GM12891 (cell line): ENCODE data around the gene C19orf38.

Source experiments
- DNase-seq: peaks from one replicate; pipeline ENCODE4 v3.0.0; 2011; ENCODE audit warnings: low spot score; ENCODE audit not compliant: insufficient read length
- FAIRE-seq: peaks from 2 replicates; lab custom pipeline; 2011; peaks lifted over from hg19 to GRCh38; lab: Jason Lieb, UNC
- PAX5 ChIP-seq: IDR thresholded peaks from 2 replicates; pipeline ENCODE4 v1.6.1; 2011; ENCODE audit warnings: low read length, moderate library complexity, mild to moderate bottlenecking; ENCODE audit not compliant: insufficient read depth, severe bottlenecking
- POLR2A ChIP-seq: IDR thresholded peaks from 2 replicates; pipeline ENCODE4 v1.6.1; 2011; ENCODE audit warnings: low read depth, low read length, control low read depth
- POLR2AphosphoS5 ChIP-seq: IDR thresholded peaks from 2 replicates; pipeline ENCODE4 v1.6.1; 2011; ENCODE audit warnings: low read depth, low read length, control low read depth
- POU2F2 ChIP-seq: IDR thresholded peaks from 2 replicates; pipeline ENCODE4 v1.6.1; 2011; ENCODE audit warnings: low read depth, mild to moderate bottlenecking, control low read depth, low read length, moderate library complexity
- SPI1 ChIP-seq: IDR thresholded peaks from 2 replicates; pipeline ENCODE4 v1.6.1; 2011; ENCODE audit warnings: low read depth, low read length, control low read depth
- TAF1 ChIP-seq: IDR thresholded peaks from 2 replicates; pipeline ENCODE4 v1.6.1; 2011; ENCODE audit warnings: low read depth, low read length, control low read depth

C19orf38 gene

DNA sequence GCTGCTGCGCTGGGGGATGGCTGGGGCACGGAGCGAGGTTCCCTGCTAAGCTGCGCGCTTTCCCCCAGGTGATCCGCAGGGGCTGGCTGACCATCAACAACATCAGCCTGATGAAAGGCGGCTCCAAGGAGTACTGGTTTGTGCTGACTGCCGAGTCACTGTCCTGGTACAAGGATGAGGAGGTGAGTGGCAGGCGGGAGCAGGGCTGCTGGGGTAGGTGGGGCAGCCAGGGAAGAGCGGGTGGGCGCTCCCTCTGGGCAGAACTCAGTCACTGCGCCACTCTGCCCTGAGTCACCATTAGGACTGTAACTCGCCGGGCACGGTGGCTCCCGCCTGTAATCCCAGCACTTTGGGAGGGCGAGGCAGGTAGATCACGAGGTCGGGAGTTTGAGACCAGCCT lies 36.0 kb upstream of the C19orf38 start:
- DNase-seq (no peak), FAIRE-seq (no peak)
- TF ChIP-seq PAX5 (no peak), POLR2A (no peak), POLR2AphosphoS5 (no peak), TAF1 (no peak), SPI1 (no peak)

DNA sequence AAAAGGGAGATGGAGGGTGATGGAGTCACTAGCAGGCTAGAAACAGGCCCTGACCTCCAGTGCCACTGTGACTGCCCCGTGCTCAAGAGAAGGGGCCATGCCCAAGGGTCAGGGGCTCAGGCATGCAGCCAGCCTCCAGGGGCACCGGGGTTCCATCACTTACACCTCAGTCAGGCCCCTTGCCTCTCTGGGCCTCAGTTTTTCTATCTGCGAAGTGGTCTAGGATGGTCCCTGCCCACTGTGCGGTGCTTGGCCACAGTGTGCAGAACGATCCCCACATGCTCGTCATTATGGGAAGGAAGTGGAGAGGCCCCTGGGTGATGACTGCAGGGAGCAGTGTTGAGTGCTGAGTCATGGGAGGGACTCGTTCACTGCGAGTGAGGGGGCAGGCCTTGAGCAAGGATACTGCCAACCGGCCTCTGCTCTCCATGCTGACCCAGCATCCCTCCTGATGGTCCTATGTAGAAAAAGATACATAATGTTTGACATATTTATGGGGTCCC lies 35.3 kb upstream of the C19orf38 start:
- peak; percentile 13 for FAIRE-seq
- DNase-seq: no peak
- TF ChIP-seq PAX5 (no peak), SPI1 (no peak), POLR2A (no peak), TAF1 (no peak), POU2F2 (no peak), POLR2AphosphoS5 (no peak)

DNA sequence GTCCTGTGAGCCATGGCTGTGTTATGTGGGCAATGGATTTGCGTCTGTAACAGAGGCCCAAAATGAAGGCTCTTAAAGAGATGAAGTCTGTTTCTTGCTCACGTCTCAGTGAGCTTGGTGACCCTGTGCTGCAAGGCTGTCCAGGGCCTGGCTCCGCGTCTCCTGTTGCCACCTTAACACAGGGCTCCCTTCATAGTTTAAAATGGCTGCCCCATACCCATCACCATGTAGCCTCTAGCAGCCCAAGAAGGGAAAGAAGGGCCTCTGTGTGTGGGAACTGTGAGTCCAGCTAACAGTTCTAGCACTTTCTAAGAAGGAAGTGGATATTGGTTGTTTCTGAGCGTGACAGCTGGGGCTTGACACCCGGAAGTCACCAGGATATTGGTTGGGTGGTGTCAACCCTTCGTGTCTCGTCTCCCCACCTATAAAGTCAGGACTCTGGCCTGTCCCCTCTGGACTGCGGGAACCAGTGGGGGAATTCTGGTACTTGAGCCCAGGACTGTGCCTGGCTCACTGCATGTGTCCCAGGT lies 33.1 kb upstream of the C19orf38 start:
- DNase-seq (no peak), FAIRE-seq (no peak)
- TF ChIP-seq POLR2AphosphoS5 (no peak), POU2F2 (no peak), SPI1 (no peak), PAX5 (no peak), POLR2A (no peak), TAF1 (no peak)

DNA sequence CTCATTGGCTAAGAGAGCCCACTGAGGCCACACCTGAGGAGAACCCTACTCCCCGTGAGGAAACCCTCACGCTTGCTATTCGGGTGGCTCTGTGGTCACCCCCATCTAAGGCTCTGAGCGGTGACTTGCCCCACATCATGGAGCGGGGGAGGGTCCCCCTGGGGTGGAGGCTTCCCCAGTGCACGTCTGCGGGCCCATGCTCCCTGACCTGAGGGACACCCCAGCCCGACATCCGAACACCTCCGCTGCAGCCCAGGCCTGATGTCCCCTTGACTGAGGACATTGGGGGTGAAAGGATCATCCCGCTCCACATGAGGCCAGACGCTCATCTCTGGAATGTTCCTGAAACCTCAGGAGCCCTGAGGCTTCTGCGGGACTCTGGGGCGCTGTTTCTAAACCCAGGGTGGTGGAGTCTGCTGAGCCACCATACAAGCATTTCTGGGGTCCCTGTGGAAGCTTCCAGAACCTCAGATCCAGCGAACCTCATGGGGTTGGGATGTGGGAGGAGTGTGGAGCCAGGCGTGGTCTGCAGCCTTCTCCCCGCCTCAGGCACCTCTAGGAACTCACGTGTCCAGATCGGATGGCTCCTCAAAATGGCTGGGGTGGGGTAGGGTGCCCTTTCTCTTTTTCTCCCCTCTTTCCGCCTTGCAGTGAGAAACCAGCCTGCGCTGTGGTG lies 32.1 kb upstream of the C19orf38 start:
- TF ChIP-seq PAX5 (no peak), TAF1 (no peak), POU2F2 (no peak), POLR2A (no peak), POLR2AphosphoS5 (no peak), SPI1 (no peak)
- FAIRE-seq (no peak), DNase-seq (no peak)

DNA sequence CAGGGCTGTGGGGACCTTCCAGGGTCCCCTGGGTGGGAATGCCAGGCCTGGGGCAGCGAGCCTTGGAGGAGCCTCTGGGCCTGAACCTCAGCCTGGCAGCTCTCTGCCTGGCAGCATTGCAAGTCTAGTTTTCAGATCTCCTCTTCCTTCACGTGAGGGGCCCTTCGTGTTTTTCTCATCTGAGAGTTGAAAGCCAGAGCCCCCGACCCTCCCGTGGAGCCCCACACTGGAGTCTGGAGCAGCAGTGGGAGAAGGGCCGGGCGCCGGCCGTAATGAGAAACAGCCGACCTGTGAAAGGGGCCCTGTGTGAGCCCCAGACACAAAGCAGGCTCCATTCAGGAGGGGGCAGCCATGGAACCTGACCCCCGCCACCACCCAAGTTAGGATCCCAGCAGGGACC lies 31.5 kb upstream of the C19orf38 start:
- DNase-seq: no peak
- TF ChIP-seq POU2F2 (no peak), POLR2A (no peak), PAX5 (no peak), SPI1 (no peak), TAF1 (no peak), POLR2AphosphoS5 (no peak)
- FAIRE-seq: no peak

DNA sequence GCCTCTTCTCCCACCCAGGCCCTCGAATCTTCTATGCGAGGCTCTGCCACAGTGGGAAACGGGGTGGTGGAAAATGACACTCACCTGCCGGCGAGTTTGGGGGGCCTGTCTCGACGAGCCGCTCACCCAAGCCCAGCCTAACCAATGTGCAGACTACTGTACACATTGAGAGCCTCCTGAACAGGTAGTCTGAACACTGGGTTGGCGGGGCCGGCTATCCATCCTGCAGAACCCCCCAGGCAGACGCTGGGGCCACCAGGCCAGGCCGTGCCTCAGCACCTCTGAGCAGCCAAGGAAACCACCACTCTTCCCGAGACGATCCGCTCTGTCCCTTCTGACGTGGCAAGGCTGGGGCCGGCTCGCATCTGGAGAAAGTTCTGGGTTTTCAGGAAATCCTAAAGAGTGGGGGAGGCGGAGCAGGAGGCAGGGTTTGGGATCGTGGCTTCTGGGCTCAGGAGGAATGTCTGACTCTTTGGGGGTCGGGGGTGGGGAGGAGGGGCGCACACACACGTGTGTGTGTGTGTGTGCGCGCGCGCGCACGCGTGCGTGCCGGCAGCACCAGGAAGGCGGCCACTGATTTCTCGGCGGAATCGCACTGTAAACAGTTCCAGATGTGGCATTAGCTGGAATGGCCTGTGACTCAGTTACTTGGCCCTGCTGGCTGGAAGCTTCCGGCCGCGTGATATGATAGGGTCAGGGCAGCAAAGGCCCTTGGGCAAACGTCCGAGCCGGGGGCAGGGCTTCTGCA lies 30.8 kb upstream of the C19orf38 start:
- no peak for TF ChIP-seq POLR2A
- TF ChIP-seq SPI1: no peak
- FAIRE-seq: no peak
- DNase-seq: no peak

DNA sequence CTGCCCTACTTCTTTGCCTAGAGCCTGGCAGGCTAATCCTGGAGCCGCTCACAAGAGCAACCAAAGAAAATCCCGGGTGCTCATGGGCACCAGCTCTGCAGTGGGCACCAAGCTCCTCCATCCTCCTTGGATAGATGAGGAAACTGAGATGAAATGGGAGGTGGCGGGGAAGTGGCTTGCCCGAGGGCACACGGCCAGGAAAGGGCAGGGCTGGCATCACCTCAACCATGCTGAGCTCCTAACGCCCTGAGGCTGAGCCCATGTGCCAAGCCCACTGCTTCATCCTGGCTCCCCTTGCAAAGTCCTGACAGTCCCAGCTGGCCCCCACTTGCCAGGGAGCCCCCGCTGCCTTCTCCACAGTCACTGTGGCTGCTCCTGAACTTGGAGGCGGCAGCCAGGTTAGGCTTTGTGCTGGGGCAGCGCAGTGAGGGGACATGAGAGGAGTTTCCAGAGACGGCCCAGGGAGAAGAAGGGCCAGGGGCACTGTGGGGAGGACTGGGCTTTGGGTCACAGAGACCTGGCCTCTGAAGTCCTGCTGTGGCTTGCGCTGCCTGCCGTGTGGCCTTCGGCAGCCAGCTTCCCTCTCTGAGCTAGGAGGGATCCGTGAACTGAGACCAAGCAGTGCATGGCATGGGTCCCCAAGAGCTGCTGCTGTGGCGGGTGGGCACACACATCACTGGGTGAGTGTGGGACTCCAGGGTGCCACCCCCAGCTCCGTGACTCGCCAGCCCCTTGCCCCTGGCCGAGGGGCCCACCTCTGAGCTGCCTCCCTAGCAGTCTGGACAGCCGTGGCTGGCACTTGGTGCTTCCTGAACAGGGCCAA lies 29.7 kb upstream of the C19orf38 start:
- no peak for DNase-seq
- TF ChIP-seq POU2F2 (no peak), TAF1 (no peak), POLR2A (no peak), PAX5 (no peak)
- FAIRE-seq: no peak

DNA sequence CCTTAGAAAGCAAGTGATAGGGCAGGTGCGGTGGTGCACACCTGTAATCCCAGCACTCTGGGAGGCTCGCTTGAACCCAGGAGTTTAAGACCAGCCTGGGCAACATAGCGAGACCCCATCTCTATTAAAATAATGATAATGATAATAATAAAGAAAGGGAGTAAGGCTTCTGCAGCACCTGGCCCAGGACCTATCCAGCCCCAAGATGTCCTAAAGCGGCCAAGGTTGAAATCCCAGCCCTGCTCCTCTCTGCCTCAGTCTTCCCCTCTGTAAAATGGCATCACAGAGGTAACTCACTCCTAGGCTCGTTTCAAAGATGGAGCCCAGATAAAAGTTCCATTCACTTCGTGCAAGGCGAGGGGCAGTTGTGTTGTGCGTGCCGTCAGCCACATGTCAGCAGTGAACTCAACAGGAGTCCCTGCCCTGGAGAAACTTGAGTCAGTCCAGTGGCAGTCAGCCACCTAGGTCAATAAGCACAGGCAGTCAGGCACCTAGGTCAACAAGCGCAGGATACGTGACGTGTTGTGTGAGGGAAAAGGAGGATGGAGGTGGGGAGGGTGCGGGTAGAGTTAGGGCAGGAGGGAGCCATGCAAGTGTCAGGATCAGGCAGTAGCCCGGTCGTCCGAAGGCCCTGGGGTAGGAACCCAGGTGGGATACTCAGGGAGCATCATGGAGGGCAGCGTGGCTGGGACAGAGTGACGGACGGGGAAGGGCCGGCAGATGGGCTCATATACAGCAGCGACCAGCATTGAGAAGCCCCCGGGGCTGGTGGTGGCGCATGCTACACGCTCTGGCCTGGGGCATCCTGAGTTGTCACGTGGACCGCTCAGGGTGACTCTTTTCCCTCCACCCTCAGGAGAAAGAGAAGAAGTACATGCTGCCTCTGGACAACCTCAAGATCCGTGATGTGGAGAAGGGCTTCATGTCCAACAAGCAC lies 28.8 kb upstream of the C19orf38 start:
- FAIRE-seq: no peak
- DNase-seq: no peak
- TF ChIP-seq TAF1: no peak
- TF ChIP-seq SPI1: no peak

DNA sequence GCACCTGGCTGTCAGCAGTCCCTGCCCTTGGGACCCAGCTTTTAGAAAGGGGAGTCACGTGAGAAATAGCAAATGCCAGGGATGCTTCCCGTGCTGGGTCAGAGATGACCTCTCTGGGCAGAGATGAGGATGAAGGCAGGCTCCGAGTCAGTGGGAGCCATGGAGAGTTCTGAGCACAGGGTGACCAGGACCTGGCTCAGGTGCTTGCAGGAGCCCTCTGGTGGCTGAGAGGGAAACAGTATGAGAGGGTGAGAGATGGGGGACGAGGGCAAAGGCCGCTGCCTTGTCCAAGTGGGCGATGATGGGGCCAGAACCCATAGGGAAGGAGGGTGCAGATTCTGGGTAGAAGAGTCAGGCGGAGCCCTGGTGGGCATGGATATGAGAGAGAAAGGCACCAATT lies 28.0 kb upstream of the C19orf38 start:
- TF ChIP-seq PAX5: no peak
- no peak for TF ChIP-seq POLR2AphosphoS5
- no peak for TF ChIP-seq POLR2A
- no peak for TF ChIP-seq SPI1
- TF ChIP-seq TAF1: no peak
- TF ChIP-seq POU2F2: no peak
- FAIRE-seq (no peak), DNase-seq (no peak)
